Upper lobe of left lung (tissue), 6 donors: ENCODE data around the gene CCL3. TPM values are rescaled to one million over a fixed set of nuclear protein-coding genes. Genes with fewer than 3 reads are reported as not detected.

Source experiments
- ATAC-seq, 2 donors: fragments of 200-7000 bp; cut with Tn5 transposase; one replicate each; pipeline ENCODE4 v1.9.1; 2022; ENCODE audit warnings: mild to moderate bottlenecking in 2 of 2, moderate library complexity in 2 of 2; ENCODE audit not compliant: low FRiP score in 2 of 2
- DNase-seq, 2 donors: peaks; one replicate each; pipeline ENCODE4 v3.0.0-alpha.2; 2019 to 2020
- H3K27ac ChIP-seq, 4 donors: fragments of 200-600 bp; sonication (generic); one replicate each; pipeline ENCODE4 v1.5.1; 2016 to 2019
- H3K27me3 ChIP-seq, 4 donors: fragments of 200-600 bp; sonication (generic); one replicate each; pipeline ENCODE4 v1.5.1; 2017 to 2019
- H3K36me3 ChIP-seq, 4 donors: fragments of 200-600 bp; sonication (generic); one replicate each; pipeline ENCODE4 v1.5.1; 2016 to 2019
- H3K4me1 ChIP-seq, 4 donors: fragments of 200-600 bp; sonication (generic); one replicate each; pipeline ENCODE4 v1.5.1; 2018 to 2019
- H3K4me3 ChIP-seq, 4 donors: fragments of 200-600 bp; sonication (generic); one replicate each; pipeline ENCODE4 v1.5.1; 2017 to 2019; ENCODE audit warnings: mild to moderate bottlenecking in 2 of 4, moderate library complexity in 1 of 4
- H3K9me3 ChIP-seq, 4 donors: fragments of 200-600 bp; sonication (generic); one replicate each; pipeline ENCODE4 v1.5.1; 2018 to 2019
- EP300 ChIP-seq, 4 donors: sonication (generic); formaldehyde crosslinking; IDR thresholded peaks; one replicate each; pipeline ENCODE4 v1.5.1; 2017; ENCODE audit warnings: antibody characterized with exemption in 4 of 4, control low read depth in 2 of 4
- POLR2A ChIP-seq, 4 donors: fragments of 450-650 bp; IDR thresholded peaks; one replicate each; pipeline ENCODE4 v1.5.1; 2016 to 2017; ENCODE audit warnings: antibody characterized with exemption in 4 of 4, mild to moderate bottlenecking in 2 of 4
- POLR2AphosphoS5 ChIP-seq, 2 donors: sonication (generic); formaldehyde crosslinking; IDR thresholded peaks; one replicate each; pipeline ENCODE4 v1.5.1; 2017; ENCODE audit warnings: antibody characterized with exemption in 2 of 2
- WGBS, 2 donors: methylation state at CpG; one replicate each; pipeline ENCODE4 v1.1.5; 2017 to 2018; 5-methylcytosine and 5-hydroxymethylcytosine counted together
- total RNA-seq, 6 donors: library from RNA; depleted of rRNA in 4 of 6; stranded (reverse); fragments of >200 nt in 4 of 6; gene quantifications; one replicate each; pipeline versions ENCODE4 v1.1.0 to v1.2.1, GENCODE V29; 2016 to 2021
- TF ChIP-seq, protein P1 (sequence below), 6 experiments: fragments of 450-650 bp in 4 of 6; fragments of 200-600 bp in 2 of 6; sonication (generic) in 2 of 6; IDR thresholded peaks; one replicate each; pipeline ENCODE4 v1.5.1; 2016 to 2019; ENCODE audit warnings: antibody characterized with exemption in 6 of 6
- donor health status: DM: no; HTN: no; CAD: no; lungs with moderate emphysema.
- donor health status: DM: no; HTN: yes; CAD: no; lungs with severe emphysema.

The CCL3 gene
- 10 to 100 TPM in 2 of 6 donors, 1 to 10 TPM in 3, under 1 TPM in 1; 0.55 to 24.9 (median 2.9) TPM for total RNA-seq

DNA sequence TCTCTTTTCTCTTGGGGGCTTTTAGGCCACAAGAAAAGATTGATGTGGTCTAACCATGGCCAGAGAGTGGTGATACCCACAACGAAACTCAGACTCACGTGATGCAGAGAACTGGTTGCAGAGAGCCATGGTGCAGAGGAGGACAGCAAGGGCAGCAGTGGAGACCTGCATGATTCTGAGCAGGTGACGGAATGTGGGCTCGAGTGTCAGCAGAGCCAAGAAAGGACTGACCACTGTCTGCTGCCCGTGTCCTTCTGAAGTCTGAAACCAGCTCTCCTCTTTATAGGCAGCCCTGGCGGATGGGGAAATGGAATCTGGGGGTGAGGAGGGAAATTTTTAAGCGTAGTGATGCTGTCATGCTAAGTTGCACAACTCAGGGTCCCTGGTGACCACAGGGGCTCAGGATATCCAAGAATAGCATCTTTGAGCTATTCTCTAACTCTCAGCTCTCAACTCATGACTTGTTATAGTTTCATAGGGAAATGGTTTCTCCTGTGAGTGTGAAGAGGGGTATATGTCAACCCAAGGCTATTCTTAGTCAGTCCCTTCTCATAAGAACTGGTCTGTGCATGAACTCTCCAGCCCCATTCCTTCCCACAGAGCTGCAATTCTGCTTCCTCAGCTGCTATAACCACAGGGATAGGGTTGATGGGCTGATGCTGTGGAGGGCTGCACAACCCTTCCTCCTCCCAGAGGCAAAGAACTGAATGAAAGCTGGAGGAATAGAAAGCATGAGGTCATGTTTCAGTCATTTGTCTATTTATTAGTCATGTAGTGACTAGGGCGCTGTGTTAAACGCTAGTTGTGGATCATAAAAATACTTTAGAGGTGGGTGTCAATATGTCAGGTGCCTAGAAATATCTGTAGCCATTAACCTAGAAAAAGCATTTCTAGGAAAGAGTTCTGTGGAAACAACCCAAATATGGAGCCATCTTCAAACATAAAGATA, at the start of gene CCL3:
Gene CCL3, minus strand, starts transcription at position 256 of the 949 bp plus-strand sequence. Its CDS starts 85 bp downstream, at position 171.
- Histone ChIP-seq H3K27ac (peak within 1 kb of the TSS in 2 of 4 donors; percentile 22 to 52), H3K36me3 (no peaks in the 10 kb centered on the region), H3K4me3 (peak within 1 kb of the TSS in 1 of 4 donors; percentile 6), H3K4me1 (peaks cover 0 to 15% (median 8%) of the 10 kb centered on the region in 4 donors), H3K9me3 (no peaks in the 10 kb centered on the region), H3K27me3 (no peaks in the 10 kb centered on the region)
- WGBS, 2 donors = 64 to 71% methylated on average over 9 of the region's 9 CpGs
- TF ChIP-seq, protein P1, sequence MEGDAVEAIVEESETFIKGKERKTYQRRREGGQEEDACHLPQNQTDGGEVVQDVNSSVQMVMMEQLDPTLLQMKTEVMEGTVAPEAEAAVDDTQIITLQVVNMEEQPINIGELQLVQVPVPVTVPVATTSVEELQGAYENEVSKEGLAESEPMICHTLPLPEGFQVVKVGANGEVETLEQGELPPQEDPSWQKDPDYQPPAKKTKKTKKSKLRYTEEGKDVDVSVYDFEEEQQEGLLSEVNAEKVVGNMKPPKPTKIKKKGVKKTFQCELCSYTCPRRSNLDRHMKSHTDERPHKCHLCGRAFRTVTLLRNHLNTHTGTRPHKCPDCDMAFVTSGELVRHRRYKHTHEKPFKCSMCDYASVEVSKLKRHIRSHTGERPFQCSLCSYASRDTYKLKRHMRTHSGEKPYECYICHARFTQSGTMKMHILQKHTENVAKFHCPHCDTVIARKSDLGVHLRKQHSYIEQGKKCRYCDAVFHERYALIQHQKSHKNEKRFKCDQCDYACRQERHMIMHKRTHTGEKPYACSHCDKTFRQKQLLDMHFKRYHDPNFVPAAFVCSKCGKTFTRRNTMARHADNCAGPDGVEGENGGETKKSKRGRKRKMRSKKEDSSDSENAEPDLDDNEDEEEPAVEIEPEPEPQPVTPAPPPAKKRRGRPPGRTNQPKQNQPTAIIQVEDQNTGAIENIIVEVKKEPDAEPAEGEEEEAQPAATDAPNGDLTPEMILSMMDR (IDR thresholded peaks at IDR 0.05) = no peak
- TF ChIP-seq POLR2A (IDR thresholded peaks at IDR 0.05) = peak in 1 of 4 donors; percentile 73
- ATAC-seq = peak; percentile 60 to 62
- DNase-seq = peak in 1 of 2 donors; percentile 34

DNA sequence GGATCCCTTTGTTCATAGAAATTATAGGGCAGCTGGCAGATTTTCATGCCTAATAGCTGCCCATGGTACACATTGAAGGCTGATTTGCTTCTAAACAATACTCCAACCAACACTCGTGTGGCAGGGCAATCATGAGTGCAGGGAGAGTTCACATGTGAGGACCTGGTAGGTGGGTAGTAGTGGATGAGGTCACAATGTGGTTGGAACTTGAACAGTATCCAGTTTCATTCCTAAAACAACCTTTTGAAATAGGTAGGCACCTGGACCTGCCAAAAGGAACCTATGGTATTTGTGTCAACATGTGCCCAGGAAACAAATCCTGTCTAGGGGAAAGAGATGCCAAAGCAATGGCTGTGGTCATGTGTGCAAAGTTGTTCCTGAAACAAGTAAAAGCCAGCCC, 46.5 kb upstream of the CCL3 start:
- Histone ChIP-seq H3K36me3 (no peaks in the 10 kb centered on the region), H3K27ac (no peak overlapping the region), H3K4me1 (no peaks in the 10 kb centered on the region), H3K4me3 (no peak overlapping the region), H3K9me3 (no peaks in the 10 kb centered on the region), H3K27me3 (no peaks in the 10 kb centered on the region)
- TF ChIP-seq EP300 (IDR thresholded peaks at IDR 0.05) = no peak
- TF ChIP-seq POLR2AphosphoS5 (IDR thresholded peaks at IDR 0.05) = no peak
- TF ChIP-seq, protein P1 (IDR thresholded peaks at IDR 0.05) = no peak
- no peak for TF ChIP-seq POLR2A (IDR thresholded peaks at IDR 0.05)
- ATAC-seq (no peak), DNase-seq (no peak)
- 70 to 71% methylated on average over 1 of the region's 1 CpG for WGBS, 2 donors

DNA sequence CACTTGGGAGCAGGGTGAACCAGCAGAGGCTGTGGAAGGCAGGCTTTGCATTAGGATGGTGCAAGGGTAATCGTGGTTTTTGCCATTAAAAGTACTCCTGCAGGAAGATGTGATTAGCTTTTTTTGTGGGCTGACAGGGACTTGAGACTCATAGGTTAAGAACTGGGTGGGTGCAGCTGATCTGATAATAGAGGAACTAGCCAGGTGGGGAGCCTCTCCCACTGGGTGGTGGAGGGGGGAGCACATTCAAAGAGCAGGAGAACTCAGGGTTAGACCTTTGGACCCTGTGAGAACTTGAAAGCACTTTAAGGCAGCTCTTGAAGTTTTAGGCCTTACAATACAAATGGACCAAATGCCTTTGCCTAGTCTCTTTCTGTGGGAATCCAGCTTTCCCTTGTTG, 46.1 kb upstream of the CCL3 start:
- ATAC-seq (no peak), DNase-seq (no peak)
- no peaks in the 10 kb centered on the region for H3K4me1 ChIP-seq
- H3K4me3 ChIP-seq = no peak overlapping the region
- no peak overlapping the region for H3K27ac ChIP-seq
- TF ChIP-seq EP300 (IDR thresholded peaks at IDR 0.05) (no peak), POLR2A (IDR thresholded peaks at IDR 0.05) (no peak), POLR2AphosphoS5 (IDR thresholded peaks at IDR 0.05) (no peak)
- TF ChIP-seq, protein P1 (IDR thresholded peaks at IDR 0.05) = no peak
- no peaks in the 10 kb centered on the region for H3K9me3 ChIP-seq
- no peaks in the 10 kb centered on the region for H3K36me3 ChIP-seq
- WGBS, 2 donors = 71 to 77% methylated on average over 1 of the region's 1 CpG
- H3K27me3 ChIP-seq = no peaks in the 10 kb centered on the region

DNA sequence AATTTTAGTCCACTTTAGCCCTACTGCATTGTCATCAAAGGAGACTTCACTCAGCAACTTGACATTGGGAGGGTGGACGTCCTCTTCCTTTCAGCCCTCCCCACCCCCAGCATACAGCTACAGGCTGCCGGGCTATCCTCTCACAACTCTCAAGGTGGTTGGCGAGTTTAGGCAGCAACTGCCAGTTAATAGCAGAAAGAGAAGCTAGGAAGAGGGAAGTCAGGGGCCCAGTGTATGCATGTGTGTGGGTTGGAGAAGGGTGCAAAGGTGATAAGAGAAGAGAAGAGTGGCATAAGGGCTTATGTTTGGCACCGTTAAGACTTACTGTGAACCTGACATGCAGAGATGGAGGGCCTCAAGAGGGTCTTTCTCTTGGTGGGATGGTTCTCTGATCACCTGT, 45.5 kb upstream of the CCL3 start:
- H3K9me3 ChIP-seq = no peaks in the 10 kb centered on the region
- ATAC-seq = peak in 1 of 2 donors; percentile 1
- H3K27ac ChIP-seq = no peak overlapping the region
- no peaks in the 10 kb centered on the region for H3K36me3 ChIP-seq
- H3K4me1 ChIP-seq = no peaks in the 10 kb centered on the region
- DNase-seq = no peak
- H3K4me3 ChIP-seq = no peak overlapping the region
- TF ChIP-seq, protein P1 (IDR thresholded peaks at IDR 0.05) = no peak
- TF ChIP-seq POLR2AphosphoS5 (IDR thresholded peaks at IDR 0.05) (no peak), EP300 (IDR thresholded peaks at IDR 0.05) (no peak), POLR2A (IDR thresholded peaks at IDR 0.05) (no peak)
- WGBS, 2 donors = 78 to 84% methylated on average over 4 of the region's 4 CpGs
- H3K27me3 ChIP-seq = no peaks in the 10 kb centered on the region
